ENCODE measurements around the gene ZNRF1.

ZNRF1 gene

GRCh38 chr16:75052481-75053202 lies 53.8 kb downstream of the ZNRF1 start:
- DNase-seq (ENCODE audit: low read depth), result no peak
- no peak overlapping the region for H3K4me3 ChIP-seq (ENCODE audit: low read depth, low read length)
- no peak for TF ChIP-seq POLR2A (IDR thresholded peaks at IDR 0.05; ENCODE audit: extremely low read depth, insufficient read length)
- no peak for TF ChIP-seq MAX (IDR thresholded peaks at IDR 0.05; ENCODE audit: low read depth, low read length)
- no peak for TF ChIP-seq MYC (IDR thresholded peaks at IDR 0.05; ENCODE audit: low read depth, low read length)

- no peak for TF ChIP-seq MYC (IDR thresholded peaks at IDR 0.05; ENCODE audit: low read depth, low read length)
- no peak for TF ChIP-seq MAX (IDR thresholded peaks at IDR 0.05; ENCODE audit: low read depth, low read length)
- no peak for TF ChIP-seq POLR2A (IDR thresholded peaks at IDR 0.05; ENCODE audit: extremely low read depth, insufficient read length)
- no peak for TF ChIP-seq CTCF (IDR thresholded peaks at IDR 0.05; ENCODE audit: low read depth, low read length)
- peak; percentile 49 for DNase-seq (ENCODE audit: low read depth)
- no peak overlapping the region for H3K4me3 ChIP-seq (ENCODE audit: low read depth, low read length)
Observed at GRCh38 chr16:75053791-75054555, 55.1 kb downstream of the ZNRF1 start.

- DNase-seq (ENCODE audit: low read depth), result no peak
- H3K4me3 ChIP-seq (ENCODE audit: low read depth, low read length), result no peak overlapping the region
- no peak for TF ChIP-seq MYC (IDR thresholded peaks at IDR 0.05; ENCODE audit: low read depth, low read length)
Observed at GRCh38 chr16:75054556-75054947, 55.7 kb downstream of the ZNRF1 start.

GRCh38 chr16:75058806-75059205 lies 60.0 kb downstream of the ZNRF1 start:
- DNase-seq (ENCODE audit: low read depth), result no peak
- H3K4me3 ChIP-seq (ENCODE audit: low read depth, low read length), result no peak overlapping the region
- TF ChIP-seq CTCF (IDR thresholded peaks at IDR 0.05; ENCODE audit: low read depth, low read length) (no peak), MYC (IDR thresholded peaks at IDR 0.05; ENCODE audit: low read depth, low read length) (no peak), MAX (IDR thresholded peaks at IDR 0.05; ENCODE audit: low read depth, low read length) (no peak), POLR2A (IDR thresholded peaks at IDR 0.05; ENCODE audit: extremely low read depth, insufficient read length) (no peak)

- DNase-seq (ENCODE audit: low read depth), result no peak
- no peak for TF ChIP-seq MYC (IDR thresholded peaks at IDR 0.05; ENCODE audit: low read depth, low read length)
- no peak overlapping the region for H3K4me3 ChIP-seq (ENCODE audit: low read depth, low read length)
Observed at GRCh38 chr16:75059411-75059810, 60.6 kb downstream of the ZNRF1 start.

GRCh38 chr16:75060723-75061122 lies 61.9 kb downstream of the ZNRF1 start:
- DNase-seq (ENCODE audit: low read depth), result peak; percentile 72
- TF ChIP-seq CTCF (IDR thresholded peaks at IDR 0.05; ENCODE audit: low read depth, low read length) (no peak), MYC (IDR thresholded peaks at IDR 0.05; ENCODE audit: low read depth, low read length) (no peak), POLR2A (IDR thresholded peaks at IDR 0.05; ENCODE audit: extremely low read depth, insufficient read length) (no peak), MAX (IDR thresholded peaks at IDR 0.05; ENCODE audit: low read depth, low read length) (no peak)
- H3K4me3 ChIP-seq (ENCODE audit: low read depth, low read length), result no peak overlapping the region

- DNase-seq (ENCODE audit: low read depth), result peak; percentile 70
- no peak for TF ChIP-seq CTCF (IDR thresholded peaks at IDR 0.05; ENCODE audit: low read depth, low read length)
- no peak for TF ChIP-seq POLR2A (IDR thresholded peaks at IDR 0.05; ENCODE audit: extremely low read depth, insufficient read length)
- no peak for TF ChIP-seq MYC (IDR thresholded peaks at IDR 0.05; ENCODE audit: low read depth, low read length)
- no peak for TF ChIP-seq MAX (IDR thresholded peaks at IDR 0.05; ENCODE audit: low read depth, low read length)
Observed at GRCh38 chr16:75061669-75062068, 62.8 kb downstream of the ZNRF1 start.

More at GRCh38 chr16:75061669-75062068, 62.8 kb downstream of the ZNRF1 start:
- H3K4me3 ChIP-seq (ENCODE audit: low read depth, low read length), result no peak overlapping the region
